Gastrocnemius medialis (tissue), 4 donors: Measurements from ENCODE around the gene GREB1. TPM values are rescaled to one million over a fixed set of nuclear protein-coding genes. Genes with fewer than 3 reads are reported as not detected.

Experiments
- ATAC-seq, 2 donors: fragments of 150-250 bp; one replicate each; pipeline ENCODE4 v1.9.1; 2016
- DNase-seq, 2 donors: peaks; one replicate each; pipeline ENCODE4 v3.0.0-alpha.2; 2019
- H3K27ac ChIP-seq, 4 donors: fragments of 200-600 bp; sonication (generic); 1 replicate in 1 of 4; 2 replicates in 3 of 4; pipeline ENCODE4 v1.5.1; 2016 to 2018; ENCODE audit warnings: mild to moderate bottlenecking in 2 of 4, moderate library complexity in 1 of 4
- H3K27me3 ChIP-seq, 3 donors: fragments of 200-600 bp; sonication (generic) in 2 of 3; 1 replicate in 1 of 3; 2 replicates in 2 of 3; pipeline versions ENCODE4 v1.5.1 to v1.6.0; 2016 to 2019; ENCODE audit warnings: mild to moderate bottlenecking in 1 of 3, moderate library complexity in 1 of 3
- H3K36me3 ChIP-seq, 2 donors: fragments of 200-600 bp; sonication (generic) in 1 of 2; one replicate each; pipeline ENCODE4 v1.5.1; 2017 to 2018
- H3K4me1 ChIP-seq, 2 donors: fragments of 200-600 bp; sonication (generic) in 1 of 2; one replicate each; pipeline ENCODE4 v1.5.1; 2016 to 2017; ENCODE audit warnings: mild to moderate bottlenecking in 2 of 2
- H3K4me3 ChIP-seq, 4 donors: fragments of 200-600 bp; sonication (generic) in 3 of 4; 1 replicate in 1 of 4; 2 replicates in 3 of 4; pipeline ENCODE4 v1.5.1; 2016 to 2019; ENCODE audit warnings: mild to moderate bottlenecking in 2 of 4
- H3K9me3 ChIP-seq, 3 donors: fragments of 200-600 bp; sonication (generic) in 2 of 3; 1 replicate in 1 of 3; 2 replicates in 2 of 3; pipeline ENCODE4 v1.5.1; 2016 to 2019
- POLR2A ChIP-seq, 2 donors: fragments of 450-650 bp; IDR thresholded peaks; one replicate each; pipeline ENCODE4 v1.6.1; 2017; ENCODE audit warnings: antibody characterized with exemption in 2 of 2, mild to moderate bottlenecking in 2 of 2, moderate library complexity in 2 of 2
- in situ Hi-C, 4 donors: fragments of 200-750 bp; cut with MboI; loops; one replicate each; pipeline versions ENCODE4 v1.15.0 to v1.8.0; 2017; ENCODE audit warnings: low sequenced_read_pairs in 4 of 4
- intact Hi-C: fragments of 100-400 bp; cut with DNase I; formaldehyde crosslinking; loops from one replicate; pipeline ENCODE4 v1.15.1; 2023; ENCODE audit warnings: low total_unique reads
- total RNA-seq, 4 donors: library from RNA; depleted of rRNA; stranded (reverse); fragments of >200 nt; gene quantifications; one replicate each; pipeline versions ENCODE4 v1.1.0 to v1.2.3, GENCODE V29; 2016
- TF ChIP-seq, protein P1 (sequence below), 5 experiments: fragments of 450-650 bp in 3 of 5; fragments of 200-600 bp in 2 of 5; sonication (generic) in 2 of 5; IDR thresholded peaks in 4 of 5; conservative IDR thresholded peaks in 1 of 5; 1 replicate in 4 of 5; 2 replicates in 1 of 5; pipeline ENCODE4 v1.5.1; 2016 to 2019; ENCODE audit warnings: antibody characterized with exemption in 5 of 5, mild to moderate bottlenecking in 3 of 5, moderate library complexity in 3 of 5

Gene GREB1
- total RNA-seq, 4 donors from 2014 or later, result 1.7 to 9.3 (median 2.6) TPM

DNA sequence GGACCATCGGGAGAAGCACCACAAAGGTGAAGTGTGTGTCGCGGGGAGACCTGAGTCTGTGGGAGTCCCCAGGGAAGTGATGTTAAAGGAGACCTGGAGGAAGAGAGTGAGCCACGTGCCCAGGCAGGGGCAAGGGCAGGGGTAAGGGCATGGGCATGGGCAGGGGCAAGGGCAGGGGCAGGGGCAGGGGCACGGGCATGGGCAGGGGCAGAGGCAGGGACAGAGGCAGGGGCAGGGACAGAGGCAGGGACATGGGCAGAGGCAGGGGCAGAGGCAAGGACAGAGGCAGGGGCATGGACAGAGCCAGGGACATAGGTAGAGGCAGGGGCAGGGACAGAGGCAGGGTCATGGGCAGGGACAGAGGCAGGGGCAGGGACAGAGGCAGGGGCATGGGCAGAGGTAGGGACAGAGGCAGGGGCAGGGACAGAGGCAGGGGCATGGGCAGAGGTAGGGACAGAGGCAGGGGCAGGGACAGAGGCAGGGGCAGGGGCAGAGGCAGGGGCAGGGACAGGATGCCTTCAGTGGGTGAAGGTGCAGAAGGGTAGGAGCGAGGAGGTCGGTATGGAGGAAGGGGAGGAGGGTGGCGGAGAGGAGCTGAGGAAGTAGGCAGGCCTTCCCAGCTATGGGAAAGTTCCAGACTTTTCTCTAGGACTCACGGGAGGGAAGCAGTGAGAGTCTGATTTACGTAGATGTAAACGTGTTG, 102.9 kb downstream of the GREB1 start:
- Histone ChIP-seq H3K9me3 (no peaks in the 10 kb centered on the region), H3K4me1 (peaks cover 0 to under 1% of the 10 kb centered on the region in 2 donors), H3K27me3 (no peaks in the 10 kb centered on the region), H3K4me3 (no peak overlapping the region), H3K36me3 (no peaks in the 10 kb centered on the region), H3K27ac (no peak overlapping the region)
- in situ Hi-C loops, result no loop called here
- DNase-seq (no peak), ATAC-seq (no peak)
- intact Hi-C loops, result no loop called here
- no peak for TF ChIP-seq POLR2A (IDR thresholded peaks at IDR 0.05)
- TF ChIP-seq, protein P1, sequence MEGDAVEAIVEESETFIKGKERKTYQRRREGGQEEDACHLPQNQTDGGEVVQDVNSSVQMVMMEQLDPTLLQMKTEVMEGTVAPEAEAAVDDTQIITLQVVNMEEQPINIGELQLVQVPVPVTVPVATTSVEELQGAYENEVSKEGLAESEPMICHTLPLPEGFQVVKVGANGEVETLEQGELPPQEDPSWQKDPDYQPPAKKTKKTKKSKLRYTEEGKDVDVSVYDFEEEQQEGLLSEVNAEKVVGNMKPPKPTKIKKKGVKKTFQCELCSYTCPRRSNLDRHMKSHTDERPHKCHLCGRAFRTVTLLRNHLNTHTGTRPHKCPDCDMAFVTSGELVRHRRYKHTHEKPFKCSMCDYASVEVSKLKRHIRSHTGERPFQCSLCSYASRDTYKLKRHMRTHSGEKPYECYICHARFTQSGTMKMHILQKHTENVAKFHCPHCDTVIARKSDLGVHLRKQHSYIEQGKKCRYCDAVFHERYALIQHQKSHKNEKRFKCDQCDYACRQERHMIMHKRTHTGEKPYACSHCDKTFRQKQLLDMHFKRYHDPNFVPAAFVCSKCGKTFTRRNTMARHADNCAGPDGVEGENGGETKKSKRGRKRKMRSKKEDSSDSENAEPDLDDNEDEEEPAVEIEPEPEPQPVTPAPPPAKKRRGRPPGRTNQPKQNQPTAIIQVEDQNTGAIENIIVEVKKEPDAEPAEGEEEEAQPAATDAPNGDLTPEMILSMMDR (IDR thresholded peaks at IDR 0.05 in 4 of 5, conservative IDR thresholded peaks at IDR 0.05 in 1 of 5), result no peak

DNA sequence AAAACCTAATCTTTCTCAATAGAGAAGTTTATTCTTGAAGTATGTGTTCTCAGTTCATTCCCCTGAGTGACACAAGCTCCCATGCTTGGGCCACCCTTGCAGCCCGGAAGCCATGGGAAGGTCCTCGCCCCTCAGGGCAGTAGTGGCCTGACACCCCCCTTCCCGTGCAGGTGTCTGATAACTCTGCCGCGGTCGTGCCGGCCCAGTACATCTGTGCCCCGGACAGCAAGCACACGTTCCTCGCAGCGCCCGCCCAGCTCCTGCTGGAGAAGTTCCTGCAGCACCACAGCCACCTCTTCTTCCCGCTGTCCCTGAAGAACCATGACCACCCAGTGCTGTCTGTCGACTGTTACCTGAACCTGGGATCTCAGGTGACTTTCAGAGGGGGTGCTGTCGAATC, 103.7 kb downstream of the GREB1 start:
- Histone ChIP-seq H3K4me3 (no peak overlapping the region), H3K27ac (no peak overlapping the region), H3K4me1 (no peaks in the 10 kb centered on the region), H3K27me3 (no peaks in the 10 kb centered on the region), H3K9me3 (no peaks in the 10 kb centered on the region), H3K36me3 (no peaks in the 10 kb centered on the region)
- DNase-seq (no peak), ATAC-seq (no peak)
- intact Hi-C loops, result no loop called here
- TF ChIP-seq, protein P1 (IDR thresholded peaks at IDR 0.05 in 4 of 5, conservative IDR thresholded peaks at IDR 0.05 in 1 of 5), result no peak
- TF ChIP-seq POLR2A (IDR thresholded peaks at IDR 0.05), result no peak
- in situ Hi-C loops, result no loop called here

DNA sequence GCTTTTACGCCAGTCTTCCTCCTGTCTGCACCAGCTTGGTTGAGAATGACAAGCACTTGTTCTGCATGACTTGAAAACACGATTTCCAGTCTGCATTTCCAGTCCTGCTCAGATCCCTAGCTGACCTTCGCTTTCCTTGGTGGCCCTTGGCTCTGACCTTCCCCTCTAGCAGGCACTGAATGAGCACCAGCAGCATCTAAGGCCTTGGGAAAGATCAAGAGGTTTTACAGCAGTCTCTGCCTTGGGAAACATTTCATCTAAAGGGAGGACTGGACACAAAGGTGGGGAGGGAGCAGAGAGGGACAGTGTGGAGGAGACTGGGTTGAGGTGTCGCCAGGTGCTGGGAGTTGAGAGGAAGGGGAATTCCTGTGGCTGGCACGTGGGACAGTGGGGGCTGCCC, 105.7 kb downstream of the GREB1 start:
- DNase-seq (no peak), ATAC-seq (no peak)
- intact Hi-C loops, result no loop called here
- Histone ChIP-seq H3K27ac (no peak overlapping the region), H3K27me3 (no peaks in the 10 kb centered on the region), H3K4me3 (no peak overlapping the region), H3K9me3 (no peaks in the 10 kb centered on the region), H3K36me3 (no peaks in the 10 kb centered on the region), H3K4me1 (no peaks in the 10 kb centered on the region)
- in situ Hi-C loops, result no loop called here
- TF ChIP-seq POLR2A (IDR thresholded peaks at IDR 0.05), result no peak
- TF ChIP-seq, protein P1 (IDR thresholded peaks at IDR 0.05 in 4 of 5, conservative IDR thresholded peaks at IDR 0.05 in 1 of 5), result no peak

DNA sequence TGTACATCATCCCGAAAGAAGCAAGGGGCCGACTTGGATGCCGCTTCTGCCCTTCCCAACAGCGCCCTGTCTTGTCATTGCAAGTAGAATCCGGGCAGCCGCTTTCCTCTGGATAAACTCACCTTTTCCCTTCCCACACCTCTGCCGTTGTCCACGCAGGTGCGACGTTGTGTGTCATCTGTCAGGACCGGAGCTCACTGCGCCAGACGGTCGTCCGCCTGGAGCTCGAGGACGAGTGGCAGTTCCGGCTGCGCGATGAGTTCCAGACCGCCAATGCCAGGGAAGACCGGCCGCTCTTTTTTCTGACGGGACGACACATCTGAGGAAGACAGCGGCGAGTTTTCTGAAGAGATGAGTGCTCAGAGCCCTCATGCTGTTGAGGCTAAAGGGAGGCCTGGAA, 106.3 kb downstream of the GREB1 start:
- no peaks in the 10 kb centered on the region for H3K36me3 ChIP-seq
- TF ChIP-seq, protein P1 (IDR thresholded peaks at IDR 0.05 in 4 of 5, conservative IDR thresholded peaks at IDR 0.05 in 1 of 5), result no peak
- TF ChIP-seq POLR2A (IDR thresholded peaks at IDR 0.05), result no peak
- in situ Hi-C loops, result no loop called here
- intact Hi-C loops, result no loop called here
- no peaks in the 10 kb centered on the region for H3K9me3 ChIP-seq
- H3K4me3 ChIP-seq, result no peak overlapping the region
- H3K4me1 ChIP-seq, result no peaks in the 10 kb centered on the region
- no peak for ATAC-seq
- no peak for DNase-seq
- no peak overlapping the region for H3K27ac ChIP-seq
- H3K27me3 ChIP-seq, result no peaks in the 10 kb centered on the region

DNA sequence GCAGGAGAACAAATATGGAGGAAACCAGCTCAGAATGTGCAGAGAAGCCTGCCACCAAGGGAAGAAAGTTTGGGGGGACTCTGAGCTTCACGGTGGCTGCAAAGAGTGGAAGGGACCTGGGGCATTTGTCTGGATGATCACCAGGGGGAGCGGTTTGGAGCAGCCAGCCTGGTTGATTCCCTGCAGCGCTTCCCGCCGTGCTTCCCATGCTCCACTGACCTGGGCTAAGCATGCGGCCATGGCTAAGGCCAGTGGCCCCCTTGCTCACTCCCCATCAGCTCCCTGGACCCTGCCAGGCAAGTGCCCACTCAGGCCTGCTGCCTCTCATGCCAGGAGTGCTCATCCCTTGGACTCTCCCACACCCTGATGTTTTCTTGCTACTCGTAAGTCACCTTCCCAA, 109.1 kb downstream of the GREB1 start:
- intact Hi-C loops (no loop called here), in situ Hi-C loops (no loop called here)
- Histone ChIP-seq H3K36me3 (no peaks in the 10 kb centered on the region), H3K9me3 (no peaks in the 10 kb centered on the region), H3K27me3 (no peaks in the 10 kb centered on the region), H3K4me1 (no peaks in the 10 kb centered on the region), H3K4me3 (no peak overlapping the region), H3K27ac (no peak overlapping the region)
- no peak for ATAC-seq
- DNase-seq, result no peak
- no peak for TF ChIP-seq POLR2A (IDR thresholded peaks at IDR 0.05)
- TF ChIP-seq, protein P1 (IDR thresholded peaks at IDR 0.05 in 4 of 5, conservative IDR thresholded peaks at IDR 0.05 in 1 of 5), result no peak
